Measurements from ENCODE around the gene WNK1. TPM values are rescaled to one million over a fixed set of nuclear protein-coding genes. Genes with fewer than 3 reads are reported as not detected.
A peak's percentile ranks its signal among the peaks of the same experiment; 100 is the strongest.
"Not testable (repeated sequence)": the region's sequence is repeated elsewhere in the genome, so short reads cannot be mapped to it uniquely, and the experiment has no call there.

The WNK1 gene
- total RNA-seq, 1 donor from 2014 or later, result 284 TPM

GRCh38 chr12:835754-836518, 83.6 kb downstream of the WNK1 start:
- intact Hi-C loops (cut with DNase I), result no loop called here
- DNase-seq (ENCODE audit: missing footprints) (no peak), ATAC-seq (no peak)

DNA sequence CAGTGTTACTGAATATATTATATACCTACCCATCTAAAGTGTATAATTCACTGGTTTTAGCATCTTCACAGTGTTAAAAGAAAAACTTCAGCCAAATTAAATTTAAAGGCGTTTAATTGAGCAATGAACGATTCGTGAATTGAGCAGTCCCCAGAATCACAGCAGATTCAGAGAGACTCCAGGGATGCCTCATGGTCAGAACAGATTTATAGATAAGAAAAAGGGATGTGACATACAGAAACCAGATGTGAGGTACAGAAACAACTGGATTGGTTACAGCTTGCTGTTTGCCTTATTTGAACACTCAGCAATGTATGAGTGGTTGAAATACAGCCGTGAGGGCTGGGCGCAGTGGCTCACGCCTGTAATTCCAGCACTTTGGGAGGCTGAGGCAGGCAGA, 84.6 kb downstream of the WNK1 start:
- intact Hi-C loops (cut with DNase I), result no loop called here
- no peak for DNase-seq (ENCODE audit: missing footprints)
- no peak for ATAC-seq

- DNase-seq (ENCODE audit: missing footprints) (no peak), ATAC-seq (no peak)
- intact Hi-C loops (cut with DNase I), result no loop called here
These were observed 85.2 kb downstream of the WNK1 start for GRCh38 chr12:837548-837947.

DNA sequence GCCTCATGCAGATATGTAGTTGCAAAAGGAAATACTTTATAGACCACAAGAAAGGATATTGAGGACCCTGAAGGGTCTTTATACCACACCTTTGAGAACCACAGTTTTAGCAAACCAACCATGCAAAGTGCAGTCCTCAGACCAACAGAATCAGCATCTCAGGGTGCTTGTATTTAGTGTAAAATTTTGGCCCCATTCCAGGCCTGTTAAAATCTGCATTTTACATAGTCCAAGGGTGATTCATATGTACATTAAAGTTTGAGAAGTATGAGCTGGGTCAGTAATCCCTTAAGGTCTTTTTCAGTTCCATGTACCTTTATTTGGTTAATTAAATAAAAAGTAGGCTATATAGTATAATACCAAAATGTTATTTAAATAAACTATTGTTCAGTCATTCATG, 91.2 kb downstream of the WNK1 start:
- DNase-seq (ENCODE audit: missing footprints), result no peak
- no peak for ATAC-seq
- intact Hi-C loops (cut with DNase I), result no loop called here

DNA sequence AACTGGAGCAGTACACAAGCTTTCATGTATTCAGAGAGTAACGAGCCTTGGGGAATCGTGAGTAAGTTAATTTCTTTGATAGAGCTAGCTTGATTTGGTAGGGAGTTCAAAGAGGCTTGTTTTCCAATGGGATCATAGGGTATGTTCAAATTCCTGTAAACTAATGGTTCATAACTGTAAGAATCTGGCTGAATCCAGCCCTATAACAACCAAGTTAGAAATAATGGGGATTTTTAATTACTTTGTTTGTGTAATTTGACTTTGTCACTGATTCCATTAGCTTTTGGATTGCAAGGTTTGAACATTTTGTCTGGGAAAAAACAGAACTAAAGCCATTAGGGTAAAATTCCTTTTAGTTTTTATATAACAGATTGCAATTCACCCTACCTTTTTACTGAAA, 94.0 kb downstream of the WNK1 start:
- DNase-seq (ENCODE audit: missing footprints), result no peak
- intact Hi-C loops (cut with DNase I), result no loop called here

DNA sequence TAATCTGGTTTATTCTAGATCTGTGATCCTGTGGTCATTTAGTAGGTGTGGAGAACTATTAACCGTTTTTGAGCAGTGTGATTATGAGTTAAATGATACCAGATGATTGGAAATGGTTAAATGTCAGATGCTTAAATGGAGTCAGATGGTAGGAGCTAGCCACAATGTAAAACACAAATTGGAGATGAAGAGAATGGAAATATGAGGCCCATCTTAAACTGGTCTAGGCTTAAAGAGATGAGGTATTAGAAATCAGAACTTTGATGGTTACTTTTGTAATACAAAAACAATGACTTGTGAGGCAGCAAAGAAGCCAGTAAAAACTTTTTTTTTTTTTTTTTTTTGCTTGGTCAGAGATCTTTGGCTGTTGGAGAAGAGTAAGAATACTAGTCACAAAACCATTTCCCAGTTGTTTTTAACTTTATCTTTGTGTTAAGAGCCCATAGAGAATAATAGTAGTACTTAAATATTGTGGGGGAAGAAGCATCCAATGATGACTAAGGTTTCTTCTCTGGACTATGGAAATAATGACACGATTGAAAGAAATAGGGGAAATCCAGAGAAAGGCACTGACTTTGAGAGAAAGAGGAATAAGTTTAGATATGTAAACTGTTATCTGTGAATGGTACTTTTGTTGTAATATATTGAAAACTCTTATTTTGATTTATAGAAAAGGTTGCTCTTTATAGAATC, 95.9 kb downstream of the WNK1 start:
- ATAC-seq (no peak), DNase-seq (ENCODE audit: missing footprints) (no peak)
- intact Hi-C loops (cut with DNase I), result no loop called here

More for the DNA sequence above, 94.0 kb downstream of the WNK1 start:
- ATAC-seq, result no peak

DNA sequence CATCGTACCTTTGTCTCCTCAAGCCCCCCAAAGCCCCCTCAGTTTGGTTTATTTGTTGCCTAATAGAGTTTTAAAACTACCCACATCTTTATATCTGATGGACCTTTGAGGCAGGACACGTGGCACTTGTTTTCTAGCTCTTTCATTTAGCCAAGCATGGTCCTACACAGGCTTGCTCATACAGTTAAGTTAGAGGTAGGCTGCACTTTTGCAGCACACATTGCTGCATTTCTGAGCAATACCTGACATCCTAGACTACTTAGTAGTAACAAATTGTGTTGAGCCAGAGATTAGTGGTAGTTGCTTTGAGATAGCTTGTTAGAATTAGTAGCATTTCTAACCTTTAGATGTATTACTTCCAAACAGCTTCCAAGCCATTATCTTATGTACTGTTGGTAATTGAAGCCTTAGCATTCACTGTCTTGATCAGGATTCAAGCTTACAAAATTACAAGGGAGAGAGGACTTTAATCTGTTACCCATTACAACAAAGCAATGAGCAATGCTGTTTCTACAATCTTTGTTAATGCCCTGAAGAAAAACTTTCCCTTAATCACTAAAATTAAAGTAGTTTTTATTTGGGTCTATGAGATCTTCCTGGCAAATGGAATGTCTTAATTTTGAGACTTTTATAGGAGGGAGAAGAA, 96.6 kb downstream of the WNK1 start:
- no peak for ATAC-seq
- intact Hi-C loops (cut with DNase I), result no loop called here

GRCh38 chr12:849733-850437, 97.5 kb downstream of the WNK1 start:
- intact Hi-C loops (cut with DNase I), result not testable (repeated sequence)

More for the DNA sequence above, 96.6 kb downstream of the WNK1 start:
- no peak for DNase-seq (ENCODE audit: missing footprints)

GRCh38 chr12:851343-851742, 99.0 kb downstream of the WNK1 start:
- peak; percentile 16 for ATAC-seq
- intact Hi-C loops (cut with DNase I), result no loop called here
- no peak for DNase-seq (ENCODE audit: missing footprints)

More at GRCh38 chr12:849733-850437, 97.5 kb downstream of the WNK1 start:
- ATAC-seq; DNase-seq (ENCODE audit: missing footprints): not testable (repeated sequence)

DNA sequence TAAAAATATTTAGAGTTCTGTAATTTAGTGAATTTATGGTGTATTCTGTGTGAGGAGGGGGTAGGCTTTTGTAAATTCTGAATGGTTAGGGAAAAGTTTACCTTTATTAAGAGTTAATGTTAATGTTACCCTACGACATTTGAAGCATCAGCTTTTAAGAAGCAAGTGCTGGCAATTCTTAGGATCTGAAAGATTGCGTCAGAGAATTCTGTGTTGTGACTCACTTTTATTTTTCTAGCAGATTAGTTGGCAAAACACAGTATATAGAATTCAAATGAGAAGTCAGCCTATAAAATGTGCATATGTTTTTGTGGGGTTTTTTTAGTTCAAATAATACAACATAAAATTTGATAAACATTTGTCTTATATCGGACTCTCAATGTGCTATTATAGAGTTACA, 99.5 kb downstream of the WNK1 start:
- ATAC-seq (no peak), DNase-seq (ENCODE audit: missing footprints) (no peak)
- intact Hi-C loops (cut with DNase I), result no loop called here

DNA sequence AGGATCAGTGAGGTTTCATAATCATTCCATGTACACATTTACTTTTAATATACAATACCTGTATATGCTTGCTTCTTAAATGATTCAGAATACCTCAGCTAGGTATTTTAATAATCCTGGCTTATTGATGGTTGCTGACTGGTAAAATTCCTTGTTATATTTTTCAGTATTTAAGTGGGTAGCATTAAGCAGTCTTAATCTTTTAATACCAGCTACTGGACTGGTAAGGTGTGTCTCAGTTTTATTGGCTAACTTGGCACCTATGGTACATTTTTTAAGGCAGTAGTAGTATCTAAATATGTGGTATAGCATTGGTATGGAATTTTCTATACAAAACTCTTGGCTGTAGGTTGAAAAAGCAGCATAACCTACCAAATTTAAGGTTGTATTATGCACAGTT, 100.5 kb downstream of the WNK1 start:
- ATAC-seq, result no peak
- intact Hi-C loops (cut with DNase I), result no loop called here
- no peak for DNase-seq (ENCODE audit: missing footprints)

DNA sequence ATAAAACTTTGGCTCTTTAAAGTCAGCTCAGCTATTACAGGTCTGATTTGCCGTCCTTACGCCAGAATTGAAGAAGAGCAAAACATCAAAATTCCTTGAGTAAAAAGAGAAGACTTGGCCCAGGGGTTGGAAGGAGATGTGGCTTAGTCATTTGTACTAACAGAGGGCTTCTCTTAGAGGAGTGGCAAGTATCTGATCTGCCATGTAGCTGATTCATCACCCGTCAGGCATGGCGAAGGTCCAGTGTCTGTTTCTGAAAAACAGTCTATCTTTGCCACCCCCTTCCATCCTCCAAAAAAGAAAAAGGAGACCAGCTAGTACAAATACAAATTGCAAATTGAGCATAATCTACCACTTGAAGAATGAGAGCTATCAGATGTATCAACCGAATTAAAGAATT, 105.2 kb downstream of the WNK1 start:
- ATAC-seq (no peak), DNase-seq (ENCODE audit: missing footprints) (no peak)
- intact Hi-C loops (cut with DNase I), result no loop called here

DNA sequence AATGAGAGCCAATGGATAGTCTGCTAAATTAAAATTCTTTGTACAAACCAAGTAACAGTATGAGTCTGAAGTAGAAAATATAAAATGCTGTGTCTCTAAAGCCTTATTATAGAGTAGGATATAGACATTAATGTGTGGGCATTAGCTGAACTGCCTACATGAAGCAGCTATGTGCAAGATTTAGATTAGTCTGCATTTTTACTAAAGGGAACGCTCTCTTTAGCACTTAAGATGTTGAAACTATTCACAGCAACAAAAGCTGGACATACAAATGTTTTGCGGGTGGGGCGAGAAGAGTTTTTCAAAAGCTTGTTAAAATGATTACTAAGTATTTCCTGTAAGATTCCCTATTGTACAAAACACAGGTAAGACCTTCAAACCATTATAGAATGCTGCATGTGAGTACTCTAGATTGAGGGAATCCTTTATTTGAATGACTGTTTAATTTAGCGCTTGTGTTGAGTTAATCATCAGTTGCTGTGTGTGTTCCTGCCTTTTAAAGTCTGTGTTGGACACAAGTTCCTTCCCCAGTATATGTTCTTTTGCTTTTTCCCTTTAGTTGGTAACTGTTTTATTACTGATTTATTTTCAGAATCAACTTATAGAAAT, 110.0 kb downstream of the WNK1 start:
- ATAC-seq (no peak), DNase-seq (ENCODE audit: missing footprints) (no peak)
- intact Hi-C loops (cut with DNase I), result no loop called here

GRCh38 chr12:863285-863684, 110.9 kb downstream of the WNK1 start:
- intact Hi-C loops (cut with DNase I), result no loop called here
- no peak for DNase-seq (ENCODE audit: missing footprints)
- ATAC-seq, result no peak

DNA sequence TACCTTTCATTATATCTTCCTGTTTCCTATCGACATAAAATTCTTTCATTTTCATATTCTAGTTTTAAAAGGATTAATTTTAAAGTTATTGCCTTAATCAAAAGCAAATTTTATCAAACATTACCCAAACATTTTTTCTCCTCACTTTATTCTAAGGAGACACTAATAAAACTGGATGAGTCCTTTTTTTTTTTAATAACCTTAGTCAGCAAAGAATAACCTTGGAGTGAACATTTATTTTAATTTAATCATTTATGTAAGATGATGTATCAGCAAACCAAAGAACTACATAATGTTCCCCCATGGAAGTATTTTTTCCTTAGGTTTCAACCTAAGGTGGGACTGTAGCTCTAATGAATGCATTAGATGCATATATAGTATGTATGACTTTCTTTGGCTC, 113.2 kb downstream of the WNK1 start:
- no peak for ATAC-seq
- intact Hi-C loops (cut with DNase I), result loop anchor here (5.0 kb wide), 1 partner anchor 298 kb away; no protein-coding TSS in a partner anchor

DNA sequence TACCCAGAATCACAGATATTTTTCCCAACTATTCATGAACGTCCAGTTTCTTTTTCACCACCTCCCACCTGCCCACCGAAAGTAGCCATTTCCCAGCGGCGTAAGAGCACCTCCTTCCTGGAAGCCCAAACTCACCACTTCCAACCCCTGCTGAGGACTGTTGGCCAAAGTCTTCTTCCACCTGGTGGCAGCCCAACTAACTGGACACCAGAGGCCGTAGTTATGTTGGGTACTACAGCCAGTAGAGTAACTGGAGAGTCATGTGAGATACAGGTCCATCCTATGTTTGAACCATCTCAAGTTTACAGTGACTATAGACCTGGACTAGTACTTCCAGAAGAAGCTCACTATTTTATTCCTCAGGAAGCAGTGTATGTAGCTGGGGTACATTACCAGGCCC, 115.5 kb downstream of the WNK1 start:
- ATAC-seq (peak; percentile 44), DNase-seq (ENCODE audit: missing footprints) (no peak)
- intact Hi-C loops (cut with DNase I), result loop anchor here (5.0 kb wide), 1 partner anchor 301 kb away; no protein-coding TSS in a partner anchor

More for the DNA sequence above, 113.2 kb downstream of the WNK1 start:
- no peak for DNase-seq (ENCODE audit: missing footprints)

DNA sequence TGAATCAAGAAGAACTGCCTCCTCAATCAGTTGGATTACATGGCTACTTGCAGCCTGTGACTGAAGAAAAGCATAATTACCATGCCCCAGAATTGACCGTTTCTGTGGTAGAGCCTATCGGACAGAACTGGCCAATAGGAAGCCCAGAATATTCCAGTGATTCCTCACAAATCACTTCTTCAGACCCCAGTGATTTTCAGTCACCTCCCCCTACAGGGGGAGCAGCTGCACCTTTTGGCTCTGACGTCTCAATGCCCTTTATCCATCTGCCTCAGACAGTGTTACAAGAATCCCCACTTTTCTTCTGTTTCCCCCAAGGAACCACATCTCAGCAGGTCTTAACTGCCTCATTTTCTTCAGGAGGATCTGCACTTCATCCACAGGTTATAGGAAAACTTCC, 116.3 kb downstream of the WNK1 start:
- no peak for ATAC-seq
- DNase-seq (ENCODE audit: missing footprints), result no peak
- intact Hi-C loops (cut with DNase I), result loop anchor here (5.0 kb wide), 1 partner anchor 301 kb away; no protein-coding TSS in a partner anchor

GRCh38 chr12:870378-870777, 118.0 kb downstream of the WNK1 start:
- intact Hi-C loops (cut with DNase I), result no loop called here
- no peak for ATAC-seq
- DNase-seq (ENCODE audit: missing footprints), result no peak

DNA sequence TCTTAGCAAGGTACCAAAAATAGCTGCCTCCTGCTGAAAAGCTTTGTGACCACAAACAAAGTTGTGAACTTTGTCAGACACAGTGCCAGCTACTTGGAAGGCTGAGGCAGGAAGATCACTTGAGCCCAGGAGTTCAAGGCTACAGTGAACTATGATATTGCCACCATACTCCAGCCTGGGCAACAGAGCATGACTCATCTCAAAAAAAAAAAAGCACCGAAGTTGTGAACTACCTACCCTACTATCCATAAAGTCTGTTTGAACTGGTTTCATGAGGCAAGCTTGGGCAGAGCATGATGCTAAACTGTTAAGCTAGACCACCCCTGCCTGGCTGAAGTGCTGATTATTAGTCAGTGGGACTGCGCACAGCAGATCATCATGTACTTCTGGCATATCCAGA, 121.6 kb downstream of the WNK1 start:
- intact Hi-C loops (cut with DNase I), result no loop called here
- no peak for ATAC-seq
- DNase-seq (ENCODE audit: missing footprints), result no peak
